Measurements from ENCODE around the gene CACFD1.

- TF ChIP-seq JUND (IDR thresholded peaks at IDR 0.05) = no peak
- no peak for TF ChIP-seq MAX (IDR thresholded peaks at IDR 0.05)
These were observed 15.7 kb downstream of the CACFD1 start for GRCh38 chr9:133475292-133476012.
